PFSK-1 (cell line): ENCODE results near the gene MPLKIP.

ENCODE experiments used
- FOXP2 ChIP-seq: optimal IDR thresholded peaks from 2 replicates; pipeline ENCODE3; 2011; ENCODE audit warnings: borderline replicate concordance, control low read depth, inconsistent platforms; ENCODE audit not compliant: insufficient read depth; ENCODE audit errors: extremely low read length, extremely low read depth
- POLR2AphosphoS5 ChIP-seq: IDR thresholded peaks from 2 replicates; pipeline ENCODE4 v1.6.1; 2012; ENCODE audit warnings: low read depth, mild to moderate bottlenecking, control low read depth, low read length, moderate library complexity
- REST ChIP-seq, 2 experiments: IDR thresholded peaks; 2 replicates each; pipeline versions ENCODE4 v1.6.1 to v1.8.0; 2011 to 2012; ENCODE audit warnings: low read depth in 2 of 2, low read length in 2 of 2, control low read depth in 1 of 2, inconsistent platforms in 1 of 2, mild to moderate bottlenecking in 1 of 2, moderate library complexity in 1 of 2; ENCODE audit not compliant: insufficient read depth in 1 of 2
- SIN3A ChIP-seq: IDR thresholded peaks from 2 replicates; pipeline ENCODE4 v1.6.1; 2012; ENCODE audit warnings: mild to moderate bottlenecking, low read length, moderate library complexity, borderline replicate concordance; ENCODE audit not compliant: insufficient read depth
- TAF1 ChIP-seq: IDR thresholded peaks from 2 replicates; pipeline ENCODE4 v1.6.1; 2012; ENCODE audit warnings: low read length, control low read depth, borderline replicate concordance; ENCODE audit not compliant: insufficient read depth

Gene MPLKIP

GRCh38 chr7:40105879-40106473 lies 28.4 kb downstream of the MPLKIP start:
- TF ChIP-seq FOXP2 (no peak), TAF1 (no peak), REST (IDR thresholded peaks at IDR 0.05; ENCODE audit: insufficient read depth in 1 of 2, low read depth in 2 of 2, low read length in 2 of 2) (no peak), SIN3A (no peak), POLR2AphosphoS5 (no peak)

GRCh38 chr7:40102897-40103296 lies 31.5 kb downstream of the MPLKIP start:
- no peak for TF ChIP-seq FOXP2
- TF ChIP-seq REST (IDR thresholded peaks at IDR 0.05; ENCODE audit: insufficient read depth in 1 of 2, low read depth in 2 of 2, low read length in 2 of 2), result no peak
- no peak for TF ChIP-seq TAF1
- TF ChIP-seq POLR2AphosphoS5, result no peak
- no peak for TF ChIP-seq SIN3A

GRCh38 chr7:40101201-40101600 lies 33.2 kb downstream of the MPLKIP start:
- TF ChIP-seq TAF1, result no peak
- no peak for TF ChIP-seq FOXP2
- TF ChIP-seq SIN3A, result no peak
- TF ChIP-seq REST (IDR thresholded peaks at IDR 0.05; ENCODE audit: insufficient read depth in 1 of 2, low read depth in 2 of 2, low read length in 2 of 2), result no peak
- TF ChIP-seq POLR2AphosphoS5, result no peak

- TF ChIP-seq TAF1 (no peak), POLR2AphosphoS5 (no peak), SIN3A (no peak), FOXP2 (no peak), REST (IDR thresholded peaks at IDR 0.05; ENCODE audit: insufficient read depth in 1 of 2, low read depth in 2 of 2, low read length in 2 of 2) (no peak)
These were observed 34.6 kb downstream of the MPLKIP start for GRCh38 chr7:40099837-40100236.

GRCh38 chr7:40098810-40099209 lies 35.6 kb downstream of the MPLKIP start:
- TF ChIP-seq POLR2AphosphoS5 (no peak), TAF1 (no peak), FOXP2 (no peak), SIN3A (no peak), REST (IDR thresholded peaks at IDR 0.05; ENCODE audit: insufficient read depth in 1 of 2, low read depth in 2 of 2, low read length in 2 of 2) (no peak)
